HL-60 (cell line): Measurements from ENCODE around the gene RINL.

Experiments used
- CTCF ChIP-seq: IDR thresholded peaks from one replicate; pipeline ENCODE4 v1.5.1; 2011; ENCODE audit warnings: low read length, control low read depth, inconsistent platforms; ENCODE audit not compliant: insufficient read depth
- POLR2AphosphoS5 ChIP-seq: IDR thresholded peaks from 2 replicates; pipeline ENCODE4 v1.6.1; 2012; ENCODE audit warnings: low read depth
- REST ChIP-seq: IDR thresholded peaks from 2 replicates; pipeline ENCODE4 v1.6.1; 2012; ENCODE audit warnings: low read depth; ENCODE audit not compliant: insufficient replicate concordance

DNA sequence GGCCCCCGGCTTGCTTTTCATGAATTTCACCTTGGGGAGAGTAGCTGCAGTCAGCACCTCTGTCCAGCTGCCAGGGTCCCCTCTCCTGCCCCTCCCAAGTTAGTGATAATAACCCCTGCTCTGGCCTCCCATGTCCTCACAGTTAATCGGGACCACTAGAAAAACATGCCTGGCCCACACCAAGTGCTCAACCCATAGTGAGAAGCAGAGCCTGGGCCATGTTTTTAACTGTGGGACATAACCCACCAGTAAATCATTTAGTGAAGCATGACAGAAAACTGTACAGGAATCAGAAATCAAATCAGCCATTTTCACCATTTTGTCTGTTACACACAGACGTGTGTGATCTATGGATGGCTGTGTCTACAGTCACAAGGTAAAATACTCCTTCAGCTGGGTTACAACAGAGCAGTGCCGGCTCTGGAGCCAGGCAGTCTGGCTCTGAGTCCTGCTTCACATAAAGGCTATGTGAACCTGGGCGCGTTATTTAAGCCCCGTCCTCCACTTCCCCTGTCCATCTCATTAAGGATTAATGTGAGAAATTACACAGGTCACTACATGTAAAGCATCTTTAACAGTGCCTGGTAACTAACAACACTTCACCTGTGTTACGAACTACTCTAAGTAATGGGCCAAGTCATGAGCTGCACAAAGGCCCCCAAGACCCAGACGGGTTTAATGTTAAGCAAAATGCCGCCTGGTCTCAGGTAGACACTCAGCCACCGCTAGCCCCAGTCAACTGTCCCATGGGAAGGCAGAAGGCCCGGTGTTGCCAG, 38.9 kb downstream of the RINL start:
- TF ChIP-seq CTCF: no peak
- 0 out of 2 replicates have a peak, but pooled peaks have one; percentile 38 for TF ChIP-seq POLR2AphosphoS5
- no peak for TF ChIP-seq REST
